Activated T-helper 9 cell treated with anti-CD3 and anti-CD28 coated beads, Interleukin-2, amount 50 U/mL, for 16 hours (primary cell): ENCODE data around the gene TNPO2.
"Not testable (repeated sequence)": the region's sequence is repeated elsewhere in the genome, so short reads cannot be mapped to it uniquely, and the experiment has no call there.

ENCODE experiments used
- DNase-seq: peaks from one replicate; pipeline ENCODE4 v3.0.0-alpha.2; 2020; ENCODE audit warnings: low read depth

Gene TNPO2

DNA sequence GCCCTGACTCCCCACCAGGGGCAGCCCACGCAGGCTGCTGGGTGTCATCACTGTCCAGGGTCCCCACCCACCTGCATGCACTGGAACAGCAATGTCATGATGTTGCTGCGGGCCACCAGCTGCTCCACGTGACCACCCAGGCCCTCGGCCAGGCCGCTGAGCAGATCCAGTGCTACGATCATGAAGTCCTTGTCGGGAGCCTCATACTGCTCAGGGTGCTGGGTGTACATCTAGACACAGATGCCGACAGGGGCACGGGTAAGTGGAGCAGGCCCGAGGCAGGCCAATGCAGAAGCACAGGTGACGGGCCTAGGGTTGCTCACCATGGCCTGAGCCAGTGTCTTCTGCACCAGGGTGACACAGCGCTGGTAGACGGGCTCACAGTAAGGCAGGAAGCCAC is 18.6 kb downstream of the TNPO2 start:
- DNase-seq = no peak

DNA sequence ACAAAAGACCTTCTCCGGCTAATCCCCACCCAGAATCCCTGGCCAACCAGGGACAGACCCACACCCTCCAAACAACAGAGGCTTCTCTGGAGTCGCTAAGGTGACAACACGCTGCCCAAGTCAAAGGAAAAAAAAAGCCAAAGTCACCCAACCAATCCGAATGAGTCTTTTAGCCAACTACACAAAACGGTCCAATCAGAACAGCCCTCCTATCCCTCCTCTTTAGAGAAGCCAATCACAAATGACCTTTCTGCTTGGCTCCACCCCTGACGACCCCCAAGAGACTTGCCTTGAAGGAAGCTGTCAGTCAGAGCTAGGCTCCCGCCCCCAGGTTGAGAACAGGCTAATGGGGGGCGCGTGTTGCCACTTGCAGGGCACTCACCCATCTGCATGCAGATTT is 20.7 kb downstream of the TNPO2 start:
- DNase-seq = no peak

DNA sequence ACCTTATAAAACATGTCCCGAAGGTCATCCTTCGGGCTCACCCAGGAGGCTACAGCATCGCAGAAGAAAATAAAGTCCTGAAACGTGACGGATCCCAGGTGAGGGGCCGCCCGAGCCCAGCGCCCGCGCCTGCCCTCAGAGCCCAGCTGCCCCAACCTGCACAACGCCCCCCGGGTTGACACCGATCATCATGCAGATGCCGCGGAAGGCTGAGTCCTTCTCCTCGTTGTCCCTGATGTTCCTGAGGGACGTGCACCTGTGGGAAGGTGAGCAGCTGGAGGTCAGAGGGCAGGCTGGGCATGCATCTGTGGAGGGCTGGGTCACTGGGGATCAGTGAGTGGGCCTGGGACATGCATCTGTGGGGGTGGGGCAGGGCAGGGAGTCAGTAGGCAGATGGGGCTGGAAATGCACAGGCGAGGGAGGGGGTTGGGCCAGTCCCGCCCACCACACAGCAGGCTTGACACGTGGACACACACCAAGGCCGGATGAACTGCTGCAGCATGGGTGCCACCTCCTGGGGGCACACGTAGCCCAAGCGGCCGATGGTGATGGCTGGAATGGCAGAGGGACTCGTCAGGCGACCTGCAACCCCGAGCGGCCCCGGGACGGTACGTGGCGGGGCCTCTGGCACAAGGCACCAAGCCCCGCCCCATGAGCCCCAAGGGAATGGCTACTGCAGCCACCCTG is 22.0 kb downstream of the TNPO2 start:
- no peak for DNase-seq

DNA sequence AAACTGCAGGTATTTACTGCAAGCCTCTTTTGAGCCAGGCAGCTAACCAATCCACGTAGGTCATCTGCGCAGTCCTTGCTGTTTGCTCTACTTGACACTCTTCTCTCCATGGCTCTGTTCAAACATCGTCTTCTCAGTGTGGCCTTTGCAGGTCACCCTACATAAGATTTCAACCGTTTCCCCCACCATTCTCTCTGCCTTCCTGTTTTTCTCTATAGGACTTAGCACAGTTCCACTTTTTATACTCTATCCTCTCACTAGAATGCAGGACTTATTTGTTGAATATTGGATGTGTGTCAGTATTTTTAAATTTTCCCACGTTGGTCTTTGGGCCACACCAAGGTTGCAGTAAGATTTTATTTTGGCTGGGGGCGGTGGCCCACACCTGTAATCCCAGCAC is 25.6 kb downstream of the TNPO2 start:
- no peak for DNase-seq

DNA sequence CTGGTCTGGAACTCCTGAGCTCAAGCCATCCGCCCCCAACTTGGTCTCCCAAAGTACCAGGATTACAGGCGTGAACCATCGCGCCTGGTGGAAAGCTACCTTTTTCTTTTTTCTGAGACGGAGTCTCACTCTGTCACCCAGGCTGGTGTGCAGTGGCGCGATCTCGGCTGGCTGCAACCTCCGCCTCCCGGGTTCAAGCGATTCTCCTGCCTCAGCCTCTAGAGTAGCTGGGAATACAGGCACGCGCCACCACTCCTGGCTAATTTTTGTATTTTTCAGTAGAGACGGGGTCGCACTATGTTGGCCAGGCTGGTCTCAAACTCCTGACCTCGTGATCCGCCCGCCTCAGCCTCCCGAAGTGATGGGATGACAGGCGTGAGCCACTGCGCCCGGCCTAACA is 26.3 kb downstream of the TNPO2 start:
- not testable (repeated sequence) for DNase-seq

DNA sequence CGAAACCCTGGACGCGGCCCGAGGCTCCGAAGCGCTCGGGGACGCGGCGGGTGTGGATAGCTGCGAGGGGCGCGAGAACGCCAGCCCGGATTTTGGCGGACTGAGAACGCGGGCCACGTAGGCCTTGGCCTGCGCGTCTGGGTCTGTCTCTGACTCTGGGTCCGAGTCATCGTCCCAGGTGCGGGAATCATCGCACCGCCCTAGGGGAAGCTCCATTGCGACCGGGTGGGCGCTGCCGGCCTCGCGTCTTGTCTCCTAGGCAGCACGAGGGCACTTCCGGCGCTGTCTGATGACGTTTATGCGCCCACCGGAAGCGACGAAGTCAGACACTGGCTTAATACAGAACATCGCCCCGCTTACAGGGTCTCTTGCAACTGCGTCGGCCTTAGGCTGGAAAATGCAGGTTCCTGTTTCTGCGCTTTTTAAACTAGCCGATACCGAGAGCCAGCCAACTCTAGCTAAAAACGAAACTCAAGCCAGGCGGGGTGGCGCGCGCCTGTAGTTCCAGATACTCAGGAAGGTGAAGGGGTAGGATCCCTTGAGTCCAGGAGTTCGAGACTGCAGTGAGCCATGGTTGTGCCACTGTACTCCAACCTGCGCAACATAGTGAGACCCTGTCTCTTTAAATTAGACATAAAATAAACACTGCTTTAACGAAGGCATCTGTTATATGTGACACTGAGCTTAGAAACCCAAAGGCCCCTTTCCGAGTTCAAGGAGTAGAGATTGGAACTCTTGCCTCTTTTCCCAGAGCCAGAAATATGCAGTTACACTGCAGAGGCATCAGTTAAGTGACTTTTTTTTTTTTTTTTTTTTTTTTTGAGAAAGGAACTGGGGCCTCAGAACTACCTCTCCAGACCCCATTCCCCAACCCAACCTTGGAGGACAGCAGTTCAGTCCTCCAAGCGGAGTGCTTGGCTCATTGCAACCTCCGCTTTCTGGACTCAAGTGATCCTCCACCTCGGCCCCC is 27.1 kb downstream of the TNPO2 start, which contains the start of gene FBXW9:
FBXW9 (minus strand) TSS at position 266 of the 970 bp plus-strand sequence; CDS start at position 216, 50 bp downstream.
- DNase-seq = peak; percentile 95

DNA sequence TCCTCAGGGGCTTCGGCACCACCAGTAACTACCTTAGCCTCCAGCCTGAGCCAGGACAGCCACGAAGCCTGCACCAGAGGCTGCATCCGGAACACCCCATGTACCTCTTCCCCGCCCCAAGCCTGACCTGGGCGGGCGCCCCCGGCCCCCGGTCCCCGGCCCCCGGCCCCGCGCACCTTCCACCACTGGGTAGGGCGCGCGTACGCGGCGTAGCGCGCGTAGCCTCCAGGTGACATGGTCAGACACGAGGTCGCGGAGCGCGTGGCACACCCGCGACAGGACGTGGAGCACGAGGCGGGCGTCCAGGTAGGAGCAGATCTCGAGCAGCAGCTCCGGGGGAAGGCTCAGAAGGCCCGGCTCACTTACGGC is 27.8 kb downstream of the TNPO2 start:
- DNase-seq = no peak

DNA sequence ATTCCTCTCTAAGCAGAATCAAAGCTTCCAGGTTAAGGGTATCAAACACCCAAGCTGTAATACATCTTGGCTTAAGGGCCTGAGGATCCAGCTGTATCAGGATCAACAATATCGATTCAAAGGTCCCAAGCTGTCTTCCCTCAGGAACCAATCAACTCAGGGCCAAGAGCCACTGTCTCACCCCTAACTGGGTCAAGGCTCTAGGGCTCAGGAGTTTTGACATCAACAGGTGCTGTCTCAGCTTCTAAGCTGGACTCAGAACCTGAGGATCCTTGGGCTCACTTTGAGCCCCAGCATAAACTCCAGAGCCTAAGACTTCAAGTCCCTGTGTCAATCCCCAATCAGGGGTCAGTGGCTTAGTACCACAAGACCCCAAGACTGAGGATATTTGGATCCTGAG is 28.2 kb downstream of the TNPO2 start:
- DNase-seq = no peak

DNA sequence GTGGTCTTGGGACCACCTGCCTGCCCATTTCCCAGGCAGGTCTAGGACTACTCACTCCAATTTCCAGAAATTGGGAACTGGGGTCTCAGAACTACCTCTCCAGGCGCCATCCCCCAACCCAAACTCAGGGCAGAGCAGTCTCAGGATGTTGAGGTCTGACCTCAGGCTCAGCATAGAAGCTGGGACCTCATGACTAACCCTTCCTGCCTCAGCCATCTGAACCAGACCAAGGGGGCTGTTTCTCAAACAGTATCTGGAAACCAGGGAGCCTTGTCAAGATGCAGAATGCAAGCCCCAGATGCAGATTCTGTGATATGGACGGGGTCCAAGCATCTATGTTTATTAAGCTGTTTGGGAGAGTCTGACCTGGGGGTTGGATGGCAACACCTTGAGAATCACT is 28.6 kb downstream of the TNPO2 start:
- DNase-seq = no peak

DNA sequence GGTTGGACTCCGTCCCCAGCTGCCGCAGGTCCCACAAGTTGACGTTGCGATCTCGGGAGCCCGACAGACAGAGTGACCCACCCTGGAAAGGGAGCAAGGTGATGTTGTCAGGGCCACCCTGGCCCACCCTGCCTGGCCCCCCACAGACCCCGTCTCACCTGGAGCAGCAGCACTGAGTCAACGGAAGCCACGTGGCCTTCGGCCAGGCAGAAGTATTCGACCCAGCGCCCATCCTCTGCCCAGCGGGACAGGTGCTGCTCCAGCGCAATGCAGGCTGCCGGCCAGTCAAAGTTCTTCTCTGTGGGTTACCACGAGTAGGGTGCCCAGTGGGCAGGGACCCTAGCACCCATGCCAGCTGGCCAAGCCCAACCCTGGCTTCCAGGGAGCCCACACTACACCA is 29.1 kb downstream of the TNPO2 start:
- no peak for DNase-seq

DNA sequence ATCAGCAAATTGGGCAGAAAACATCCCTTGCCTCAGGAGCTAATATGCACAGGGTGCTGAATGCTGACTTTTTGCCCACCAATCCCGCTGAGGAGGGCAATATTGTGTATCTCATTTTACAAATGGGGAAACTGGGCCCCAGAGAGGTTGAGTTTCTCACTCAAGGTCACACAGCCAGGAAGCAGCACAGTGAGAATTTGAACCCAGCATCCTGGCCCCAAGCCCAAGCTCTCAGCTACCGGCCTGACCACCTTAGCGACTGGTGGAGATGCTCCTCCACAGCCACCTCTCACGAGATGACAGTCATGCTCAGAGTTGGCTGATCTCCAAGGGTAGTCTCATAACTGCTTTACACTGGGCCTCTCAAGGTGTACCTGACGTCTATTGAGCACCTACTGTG is 30.8 kb downstream of the TNPO2 start:
- no peak for DNase-seq

DNA sequence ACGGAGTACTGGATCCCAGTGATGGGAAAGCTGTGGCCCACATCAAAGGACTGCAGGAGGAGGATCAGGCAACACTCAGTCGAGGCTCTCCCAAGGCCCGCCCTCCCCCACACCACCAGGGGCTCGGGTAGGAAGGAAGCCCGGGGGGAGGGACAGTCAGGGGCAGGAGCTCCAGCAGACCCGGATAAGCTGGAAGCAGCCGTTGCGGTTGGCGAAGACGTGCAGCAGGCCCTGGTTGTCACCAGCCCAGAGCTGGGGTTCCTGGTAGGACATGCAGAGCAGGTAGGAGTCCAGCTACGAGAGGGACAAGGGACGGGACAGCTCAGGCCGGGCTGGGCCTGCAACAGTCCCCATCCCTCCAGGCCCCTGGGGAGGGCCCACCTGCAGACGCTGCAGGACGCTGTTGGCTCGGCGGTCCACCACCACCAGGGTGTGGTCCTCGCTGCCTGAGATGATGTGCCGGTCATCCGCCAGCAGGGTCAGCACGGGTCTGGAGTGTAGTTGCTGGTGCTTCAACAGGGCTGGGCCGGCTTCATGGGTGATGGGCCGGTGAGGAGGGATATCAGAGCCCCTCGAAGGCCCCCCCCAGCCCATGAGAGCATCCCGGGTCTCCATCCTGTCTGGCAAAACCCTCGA is 34.0 kb downstream of the TNPO2 start:
- no peak for DNase-seq

DNA sequence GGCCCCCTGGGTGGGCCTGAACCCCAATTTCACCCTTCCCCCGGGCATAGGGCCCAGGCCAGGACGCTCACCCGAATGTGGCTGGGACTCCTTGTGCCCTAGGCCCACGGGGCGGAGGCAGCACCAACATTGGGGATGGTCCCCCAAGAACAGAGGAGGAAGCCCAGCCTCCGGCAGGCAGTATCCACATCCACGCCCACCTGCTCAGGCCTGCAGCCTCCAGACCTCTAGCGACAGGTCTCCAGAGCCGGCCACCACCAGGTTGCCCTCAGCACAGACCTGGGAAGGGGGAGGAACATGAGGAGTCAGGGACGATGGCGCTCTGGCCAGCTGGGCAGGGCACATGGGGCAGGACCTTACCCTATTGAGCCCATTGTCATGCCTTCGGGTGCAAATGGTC is 34.7 kb downstream of the TNPO2 start:
- DNase-seq = no peak

DNA sequence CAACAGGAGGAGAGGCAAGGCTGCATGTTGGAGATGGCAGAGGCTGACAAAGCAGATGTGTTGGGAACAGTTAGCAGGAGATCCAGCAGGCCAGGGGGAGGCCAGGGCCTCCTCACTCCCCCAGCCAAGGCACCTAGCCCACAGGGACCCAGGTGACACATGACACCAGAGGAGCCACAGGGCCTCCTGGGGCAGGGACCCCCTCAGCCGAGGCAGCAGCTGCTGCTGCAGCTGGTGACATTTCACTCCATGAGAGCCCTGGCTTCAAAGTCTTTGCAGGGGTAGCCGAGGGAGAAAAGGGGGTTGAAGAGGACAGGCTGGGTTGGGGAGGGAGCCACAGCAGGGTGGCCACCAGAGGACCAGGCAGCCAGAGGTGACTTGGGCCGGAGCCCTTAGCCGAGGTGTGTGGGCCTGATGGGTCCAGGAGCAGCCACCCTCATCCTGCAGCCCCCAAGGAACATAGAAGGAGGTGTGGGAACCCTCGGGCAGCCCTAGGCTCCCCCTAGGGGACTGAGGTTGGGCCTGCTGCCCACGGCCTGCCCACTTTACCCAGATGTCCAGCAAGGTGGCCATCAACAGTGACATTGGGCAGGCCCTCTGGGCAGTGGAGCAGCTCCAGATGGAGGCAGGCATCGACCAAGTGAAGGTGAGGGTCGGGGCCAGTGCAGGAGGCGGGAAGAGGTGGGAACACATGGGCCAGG is 36.1 kb downstream of the TNPO2 start, which contains the start of gene GNG14:
GNG14 (plus strand) TSS at position 503 of the 701 bp plus-strand sequence; CDS start at position 554, 51 bp downstream.
- DNase-seq = no peak

DNA sequence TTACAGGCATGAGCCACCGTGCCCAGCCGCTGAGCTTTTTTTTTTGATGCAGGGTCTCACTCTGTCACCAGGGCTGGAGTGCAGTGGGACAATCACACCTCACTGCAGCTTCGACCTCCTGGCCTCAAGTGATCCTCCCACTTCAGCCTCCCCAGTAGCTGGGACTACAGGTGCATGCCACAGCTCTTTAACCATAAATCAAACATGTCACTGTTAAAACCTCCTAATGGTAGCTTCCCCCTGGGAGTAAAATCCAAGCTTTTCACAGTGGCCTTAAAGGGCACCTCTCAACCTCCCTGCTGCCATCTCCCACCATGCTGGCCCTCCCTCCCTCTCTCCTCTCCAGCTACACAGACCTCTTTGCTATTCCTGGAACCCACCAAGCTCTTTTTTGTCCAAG is 37.9 kb downstream of the TNPO2 start:
- DNase-seq = no peak

DNA sequence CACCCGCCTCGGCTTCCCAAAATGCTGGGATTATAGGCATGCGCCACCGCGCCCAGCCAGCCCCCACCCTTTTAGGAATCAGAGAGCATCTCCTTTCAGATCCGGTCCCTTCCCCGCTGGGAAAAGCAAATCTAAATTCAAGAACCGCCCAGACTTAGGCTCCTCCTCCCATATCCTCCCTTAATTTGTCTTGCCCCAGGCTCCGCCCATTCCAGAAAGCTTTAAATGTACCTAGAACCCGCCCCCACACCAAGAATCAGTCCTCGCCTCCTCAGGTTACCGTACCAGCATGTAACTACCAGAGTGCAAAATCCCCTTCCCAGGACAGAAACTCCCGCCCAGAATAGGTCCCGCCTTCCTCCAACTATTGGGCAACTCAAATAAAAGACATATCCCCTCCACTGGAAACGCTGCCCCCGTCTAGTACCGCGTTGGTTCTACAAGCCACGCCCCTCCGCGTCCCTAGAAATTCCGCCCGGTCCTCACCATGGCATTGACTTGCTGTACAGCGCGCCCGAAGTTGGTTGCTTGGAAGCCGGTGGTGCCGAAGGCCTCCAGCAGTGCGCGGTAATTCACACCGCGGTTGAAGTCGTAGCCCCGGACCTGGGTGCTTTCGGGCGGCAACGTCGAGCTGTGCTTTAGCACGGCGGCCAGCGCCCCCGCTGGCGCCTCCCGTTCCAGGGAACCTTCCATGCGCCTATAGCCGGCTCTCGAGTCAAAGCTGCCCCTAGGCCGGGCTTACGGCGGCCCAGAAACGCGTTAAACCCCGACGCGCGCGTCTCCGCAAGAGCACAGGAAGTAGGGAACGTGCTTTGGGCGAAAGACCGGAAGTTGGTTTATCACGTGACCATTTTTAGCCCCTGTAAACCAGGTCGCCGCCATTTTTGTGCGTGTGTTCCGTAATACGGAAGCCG is 42.4 kb downstream of the TNPO2 start, which contains the start of gene DHPS:
DHPS (minus strand) TSS at position 807 of the 914 bp plus-strand sequence; CDS start at position 693, 114 bp downstream.
- DNase-seq = peak; percentile 78

DNA sequence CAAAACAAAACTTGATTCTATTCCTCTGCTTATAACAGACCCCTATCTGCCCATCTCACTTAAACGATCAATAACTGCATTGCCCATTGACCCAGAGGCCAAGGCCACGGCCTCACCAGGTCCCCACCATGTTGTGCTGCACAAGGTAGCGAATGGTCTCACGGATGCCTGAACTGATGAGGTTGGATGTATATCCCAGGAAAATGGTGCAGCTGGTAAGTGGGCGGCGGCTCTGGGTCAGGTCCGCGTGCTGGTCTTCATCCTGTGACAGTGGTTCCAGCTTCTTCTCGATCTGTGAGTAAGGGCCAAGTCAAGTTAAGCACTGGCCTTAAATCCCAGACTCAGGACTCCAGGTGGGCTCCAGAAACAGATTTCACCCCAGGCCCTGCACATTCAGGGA is 43.7 kb downstream of the TNPO2 start:
- no peak for DNase-seq

DNA sequence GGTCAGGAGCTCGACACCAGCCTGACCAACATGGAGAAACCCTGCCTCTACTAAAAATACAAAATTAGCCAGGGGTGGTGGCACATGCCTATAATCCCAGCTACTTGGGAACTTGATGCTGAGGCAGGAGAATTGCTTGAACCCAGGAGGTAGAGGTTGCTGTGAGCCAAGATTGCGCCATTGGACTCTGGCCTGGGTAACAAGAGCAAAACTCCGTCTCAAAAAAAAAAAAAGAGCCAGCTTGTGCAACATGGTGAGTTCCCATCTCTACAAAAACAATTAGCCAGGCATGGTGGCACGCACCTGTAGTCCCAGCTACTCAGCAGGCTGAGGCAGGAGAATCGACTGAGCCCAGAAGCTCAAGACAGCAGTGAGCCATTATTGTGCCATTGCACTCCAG is 45.7 kb downstream of the TNPO2 start:
- not testable (repeated sequence) for DNase-seq

DNA sequence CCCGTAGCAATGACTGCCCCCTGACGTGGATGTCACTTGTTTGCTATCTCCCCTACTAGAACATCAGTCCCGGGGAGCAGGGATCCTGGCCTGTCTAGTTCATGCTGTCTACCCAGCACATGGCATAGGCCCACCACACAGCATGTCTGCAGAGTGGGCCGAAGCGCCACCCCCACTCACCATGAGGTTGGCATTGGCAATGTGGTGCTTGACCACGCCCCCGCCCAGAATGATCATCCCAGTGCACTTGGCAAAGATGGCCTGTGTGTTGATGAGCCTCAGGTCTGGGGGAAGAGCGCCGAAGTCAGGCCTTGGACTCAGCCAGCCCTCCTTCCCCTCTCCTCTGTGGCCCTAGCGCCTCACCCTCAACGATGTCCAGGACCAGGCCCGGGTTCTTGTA is 46.8 kb downstream of the TNPO2 start:
- DNase-seq = no peak

DNA sequence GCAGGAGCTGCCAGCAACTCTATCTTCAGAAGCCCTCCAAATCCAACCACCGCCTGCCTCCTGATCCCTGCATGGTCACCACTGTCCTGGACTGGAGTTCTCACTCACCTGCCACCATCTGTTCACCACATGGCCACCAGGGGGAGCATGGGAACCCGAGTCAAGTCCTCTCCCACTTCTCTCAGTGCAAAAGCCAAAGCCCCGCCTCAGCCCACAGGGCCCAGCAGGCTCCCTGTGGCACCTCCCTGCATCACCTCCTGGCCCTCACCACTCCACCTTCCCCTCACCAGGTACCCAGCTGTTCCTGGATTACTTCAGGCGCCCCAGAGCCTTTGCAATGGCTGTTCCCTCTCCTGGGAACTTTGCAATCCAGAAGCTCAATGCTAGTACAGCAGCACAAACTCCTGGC is 47.3 kb downstream of the TNPO2 start:
- peak; percentile 77 for DNase-seq

DNA sequence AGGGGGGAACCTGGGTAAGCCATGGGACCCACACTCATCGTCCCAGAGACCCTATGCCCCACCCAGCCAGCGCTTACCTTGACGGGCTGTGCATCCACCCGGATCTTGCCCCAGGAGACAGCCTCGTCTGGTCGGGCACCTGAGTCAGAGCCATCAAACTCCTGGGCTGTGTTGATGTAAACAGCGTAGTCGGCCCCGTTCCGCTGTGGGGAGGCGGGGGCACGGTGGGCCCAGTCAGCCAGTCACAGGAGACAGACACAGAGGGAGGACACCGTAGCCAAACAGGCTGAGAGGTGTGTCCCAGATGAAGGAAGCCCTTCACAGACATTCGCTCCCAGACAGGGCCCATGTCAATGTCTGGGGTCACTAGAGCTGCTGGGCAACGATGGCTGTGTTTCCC is 47.8 kb downstream of the TNPO2 start:
- no peak for DNase-seq
